Measurements from ENCODE around the gene RAD51D.

DNA sequence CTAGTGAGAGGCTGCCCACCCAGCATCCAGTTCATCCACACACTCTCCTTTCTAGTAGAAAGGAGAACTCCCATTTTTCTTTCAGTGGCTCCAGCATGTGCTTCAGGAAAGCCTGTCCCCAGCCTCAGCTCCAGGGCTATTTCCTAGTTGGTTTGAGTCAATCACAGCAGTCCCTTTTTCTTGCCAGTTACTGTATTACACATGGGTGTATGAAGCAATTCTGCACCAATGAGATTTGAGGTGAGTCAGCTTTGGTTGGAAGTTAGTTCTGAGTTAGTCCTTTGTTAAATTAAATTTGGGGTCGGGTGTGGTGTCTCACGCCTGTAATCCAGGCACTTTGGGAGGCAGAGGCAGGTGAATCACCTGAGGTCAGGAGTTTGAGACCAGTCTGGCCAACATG lies 24.8 kb downstream of the RAD51D start:
- TF ChIP-seq CTCF (IDR thresholded peaks at IDR 0.05; ENCODE audit: low read depth, low read length): no peak
- TF ChIP-seq EZH2phosphoT487 (IDR thresholded peaks at IDR 0.05; ENCODE audit: low read depth): no peak

All from OCI-LY3 (cell line).